Neural progenitor cell (in vitro differentiated cells): ENCODE data around the gene S1PR5.

Experiments
- CTCF ChIP-seq: fragments of 200-600 bp; sonication (generic); IDR thresholded peaks from 2 replicates; pipeline ENCODE4 v1.5.1; 2017; ENCODE audit warnings: antibody characterized with exemption, mild to moderate bottlenecking
- EZH2 ChIP-seq: fragments of 200-600 bp; sonication (generic); IDR thresholded peaks from 2 replicates; pipeline ENCODE4 v1.6.1; 2017; ENCODE audit warnings: antibody characterized with exemption, mild to moderate bottlenecking, moderate library complexity
- EZH2phosphoT487 ChIP-seq: fragments of 200-600 bp; sonication (generic); IDR thresholded peaks from 2 replicates; pipeline ENCODE4 v1.6.1; 2017; ENCODE audit warnings: antibody characterized with exemption

- no peak for TF ChIP-seq CTCF
- no peak for TF ChIP-seq EZH2phosphoT487
- TF ChIP-seq EZH2: no peak
Observed at GRCh38 chr19:10499550-10500246, 17.5 kb downstream of the S1PR5 start.
